GM13977 (cell line): Measurements from ENCODE around the gene NFKBIL1.
"Not testable (repeated sequence)": the region's sequence is repeated elsewhere in the genome, so short reads cannot be mapped to it uniquely, and the experiment has no call there.

Source experiments
- DNase-seq: peaks from one replicate; pipeline ENCODE4 v3.0.0; 2012; ENCODE audit warnings: low spot score
- in situ Hi-C: fragments of 300-500 bp; cut with MboI; formaldehyde crosslinking; loops from one replicate; pipeline ENCODE4 v1.12.0; 2022; ENCODE audit warnings: low sequenced_read_pairs, low pct_unique_long_range_greater_than_20kb, mixed read lengths, inconsistent platforms; ENCODE audit not compliant: unreplicated experiment
- TF ChIP-seq, protein P1 (sequence below): IDR thresholded peaks from 2 replicates; pipeline ENCODE4 v1.5.1; 2012; ENCODE audit warnings: mild to moderate bottlenecking, control low read depth; ENCODE audit not compliant: insufficient read depth; ENCODE audit errors: extremely low read depth, missing control alignments

The NFKBIL1 gene

DNA sequence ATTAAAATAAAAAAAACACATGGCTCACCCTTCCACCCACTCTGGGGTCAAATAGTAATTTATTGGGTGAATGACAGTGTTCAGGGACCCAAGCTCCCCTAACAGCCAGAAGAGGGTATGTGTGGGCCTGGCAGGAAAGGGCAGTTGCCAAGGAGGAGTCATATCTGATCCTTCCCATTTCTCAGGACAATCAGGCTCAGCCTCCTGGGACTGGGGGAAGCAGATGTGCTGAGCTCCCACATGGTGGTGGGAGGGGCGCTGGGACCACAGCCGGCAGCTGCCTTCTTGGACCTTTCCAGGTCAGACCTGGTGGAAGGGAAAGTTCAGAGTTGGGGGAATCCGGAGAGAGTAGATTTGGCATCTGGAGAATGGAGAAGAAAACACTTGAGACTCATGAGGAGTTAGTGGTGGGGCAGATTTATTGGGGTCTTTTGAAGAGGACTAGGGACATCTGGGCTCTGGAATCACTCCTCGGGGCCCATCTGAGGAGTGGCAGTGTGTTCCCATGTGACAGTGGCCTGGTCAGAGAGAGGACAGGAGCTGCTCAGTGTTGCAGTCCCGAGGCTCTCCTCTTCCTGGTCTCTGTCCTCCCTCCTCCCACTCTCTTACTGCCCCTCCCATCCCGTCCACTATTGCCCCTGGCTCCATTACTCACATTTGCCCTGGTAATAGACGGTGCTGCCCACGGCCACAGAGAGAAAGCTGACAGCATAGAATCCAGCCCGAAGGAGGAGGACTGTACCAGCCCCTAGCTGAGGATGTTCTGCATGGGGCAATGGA is 41.7 kb downstream of the NFKBIL1 start:
- TF ChIP-seq, protein P1, sequence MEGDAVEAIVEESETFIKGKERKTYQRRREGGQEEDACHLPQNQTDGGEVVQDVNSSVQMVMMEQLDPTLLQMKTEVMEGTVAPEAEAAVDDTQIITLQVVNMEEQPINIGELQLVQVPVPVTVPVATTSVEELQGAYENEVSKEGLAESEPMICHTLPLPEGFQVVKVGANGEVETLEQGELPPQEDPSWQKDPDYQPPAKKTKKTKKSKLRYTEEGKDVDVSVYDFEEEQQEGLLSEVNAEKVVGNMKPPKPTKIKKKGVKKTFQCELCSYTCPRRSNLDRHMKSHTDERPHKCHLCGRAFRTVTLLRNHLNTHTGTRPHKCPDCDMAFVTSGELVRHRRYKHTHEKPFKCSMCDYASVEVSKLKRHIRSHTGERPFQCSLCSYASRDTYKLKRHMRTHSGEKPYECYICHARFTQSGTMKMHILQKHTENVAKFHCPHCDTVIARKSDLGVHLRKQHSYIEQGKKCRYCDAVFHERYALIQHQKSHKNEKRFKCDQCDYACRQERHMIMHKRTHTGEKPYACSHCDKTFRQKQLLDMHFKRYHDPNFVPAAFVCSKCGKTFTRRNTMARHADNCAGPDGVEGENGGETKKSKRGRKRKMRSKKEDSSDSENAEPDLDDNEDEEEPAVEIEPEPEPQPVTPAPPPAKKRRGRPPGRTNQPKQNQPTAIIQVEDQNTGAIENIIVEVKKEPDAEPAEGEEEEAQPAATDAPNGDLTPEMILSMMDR: no peak
- DNase-seq: no peak
- in situ Hi-C loops: no loop called here

DNA sequence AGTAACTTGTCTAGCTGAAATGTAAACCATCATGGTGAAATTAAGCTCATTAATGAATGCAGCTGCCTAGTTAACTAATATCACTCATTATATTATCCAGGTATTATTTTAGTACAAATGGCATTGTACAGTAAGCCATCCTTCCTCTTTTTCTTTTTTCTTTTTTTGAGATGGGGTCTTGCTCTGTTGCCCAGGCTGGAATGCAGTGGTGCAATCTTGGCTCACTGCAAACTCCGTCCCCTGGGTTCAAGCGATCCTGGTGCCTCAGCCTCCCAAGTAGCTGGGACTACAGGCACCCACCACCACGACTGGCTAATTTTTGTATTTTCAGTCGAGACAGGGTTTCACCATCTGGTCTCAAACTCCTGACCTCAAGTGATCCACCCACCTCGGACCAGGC is 43.3 kb downstream of the NFKBIL1 start:
- not testable (repeated sequence) for DNase-seq
- in situ Hi-C loops: loop anchor here (5.0 kb wide), 1 partner anchor 38 kb away; no protein-coding TSS in a partner anchor

DNA sequence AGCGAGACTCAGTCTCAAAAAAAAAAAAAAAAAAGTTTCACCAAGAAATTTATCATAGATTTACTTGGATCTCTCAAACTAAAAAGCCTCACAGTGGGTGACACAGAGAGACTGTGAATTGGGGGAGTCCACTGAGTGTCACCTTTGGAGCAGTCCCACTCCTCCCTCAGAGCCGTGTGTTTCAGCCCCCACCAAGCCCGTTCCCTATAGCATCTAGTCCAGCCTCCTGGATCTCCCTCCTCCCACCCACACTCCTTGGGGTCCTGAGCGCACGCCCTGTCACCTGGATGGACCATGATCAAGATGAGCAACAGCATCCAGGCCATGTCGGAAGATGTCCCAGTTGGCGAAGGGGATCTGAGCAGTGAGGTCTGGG is 45.0 kb downstream of the NFKBIL1 start:
- TF ChIP-seq, protein P1: no peak
- no peak for DNase-seq
- in situ Hi-C loops: loop anchor here (5.0 kb wide), 1 partner anchor 40 kb away; no protein-coding TSS in a partner anchor

DNA sequence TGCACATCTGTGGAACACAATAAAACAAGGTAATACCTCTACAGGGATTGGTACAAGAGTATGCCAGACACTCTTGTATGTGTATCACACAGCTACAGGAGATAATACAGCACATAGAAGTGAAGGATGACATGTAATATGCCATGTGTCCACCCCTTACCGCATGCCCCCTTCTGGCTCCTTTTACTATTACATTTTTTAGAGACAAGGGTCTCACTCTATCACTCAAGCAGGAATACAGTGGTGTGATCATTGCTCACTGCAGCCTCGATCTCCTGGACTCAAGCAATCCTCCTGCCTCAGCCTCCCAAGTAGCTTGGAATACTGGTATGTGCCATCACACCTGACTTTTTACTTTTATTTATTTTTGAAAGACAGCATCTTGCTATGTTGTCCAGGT is 49.6 kb downstream of the NFKBIL1 start:
- no peak for DNase-seq
- in situ Hi-C loops: no loop called here
- TF ChIP-seq, protein P1: peak; percentile 60

DNA sequence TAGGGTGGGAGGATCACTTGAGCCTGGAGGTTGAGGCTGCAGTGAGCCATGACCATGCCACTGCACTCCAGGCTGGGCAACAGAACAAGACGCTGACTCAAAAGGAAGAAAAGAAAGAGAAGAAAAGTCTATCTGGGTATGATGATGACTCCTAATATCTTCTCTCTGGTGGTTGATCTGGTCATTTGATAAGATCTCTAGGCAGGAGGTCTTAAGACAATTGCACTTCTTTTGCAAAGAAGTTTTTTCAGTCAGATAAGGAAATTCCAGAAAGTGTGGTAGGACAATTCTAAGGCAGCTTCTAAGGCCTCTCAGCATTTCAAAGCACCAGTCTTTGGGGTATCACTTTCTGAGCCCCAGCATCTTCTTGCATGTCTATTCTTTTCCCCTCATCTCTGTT is 59.9 kb downstream of the NFKBIL1 start:
- TF ChIP-seq, protein P1: no peak
- in situ Hi-C loops: no loop called here
- DNase-seq: no peak
